Posterior vena cava (tissue), 2 donors: ENCODE measurements around the gene RPSA. TPM values are rescaled to one million over a fixed set of nuclear protein-coding genes. Genes with fewer than 3 reads are reported as not detected.
"Not testable (repeated sequence)": the region's sequence is repeated elsewhere in the genome, so short reads cannot be mapped to it uniquely, and the experiment has no call there.

ENCODE experiments used
- DNase-seq: peaks from one replicate; pipeline ENCODE4 v3.0.0-alpha.2; 2020; ENCODE audit warnings: low spot score
- intact Hi-C, 2 donors: fragments of 100-400 bp; cut with DNase I; formaldehyde crosslinking; loops; one replicate each; pipeline versions ENCODE4 v1.14.1 to v1.14.2; 2022 to 2023
- total RNA-seq, 2 donors: library from RNA; stranded (reverse); fragmentation: NEBNext Ultra II Directional; extraction: Animal tissue kit (Norgen Biotek cat#: 25700); gene quantifications; one replicate each; pipeline ENCODE4 v1.2.1, GENCODE V29; 2021
- donor health status: DM: yes; HTN: yes; CAD: no.
- donor health status: DM: yes; HTN: yes; CAD: no.

Gene RPSA
- total RNA-seq, 2 donors from 2014 or later, result 674 to 783 TPM

GRCh38 chr3:39446444-39446843 lies 39.9 kb downstream of the RPSA start:
- no peak for DNase-seq
- intact Hi-C loops, result no loop called here

GRCh38 chr3:39447637-39448483 lies 41.3 kb downstream of the RPSA start:
- intact Hi-C loops, result no loop called here
- no peak for DNase-seq

GRCh38 chr3:39448506-39449233 lies 42.1 kb downstream of the RPSA start:
- intact Hi-C loops, result no loop called here
- no peak for DNase-seq

GRCh38 chr3:39449796-39450195 lies 43.3 kb downstream of the RPSA start:
- intact Hi-C loops, result no loop called here
- DNase-seq, result no peak

- intact Hi-C loops, result no loop called here
Measured at GRCh38 chr3:39453134-39453533, 46.6 kb downstream of the RPSA start.

GRCh38 chr3:39453872-39454271 lies 47.4 kb downstream of the RPSA start:
- DNase-seq, intact Hi-C loops: not testable (repeated sequence)

More at GRCh38 chr3:39453134-39453533, 46.6 kb downstream of the RPSA start:
- DNase-seq, result no peak

- intact Hi-C loops, result no loop called here
- DNase-seq, result no peak
Measured at GRCh38 chr3:39454591-39455217, 48.2 kb downstream of the RPSA start.

GRCh38 chr3:39456159-39456558 lies 49.6 kb downstream of the RPSA start:
- intact Hi-C loops, result no loop called here
- no peak for DNase-seq

- no peak for DNase-seq
- intact Hi-C loops, result no loop called here
Measured at GRCh38 chr3:39457361-39457760, 50.8 kb downstream of the RPSA start.

- intact Hi-C loops, result not testable (repeated sequence)
Measured at GRCh38 chr3:39458579-39458978, 52.1 kb downstream of the RPSA start.

GRCh38 chr3:39460677-39461076 lies 54.2 kb downstream of the RPSA start:
- no peak for DNase-seq
- intact Hi-C loops, result no loop called here

More at GRCh38 chr3:39458579-39458978, 52.1 kb downstream of the RPSA start:
- DNase-seq, result not testable (repeated sequence)

Other genes with a start within 250 kb of the RPSA start
- gene XIRP1, start 214.1 kb upstream of the RPSA start, total RNA-seq, result 1 to 10 TPM in 1 of 2 donors, under 1 TPM in 1; 0.23 to 7.1 TPM
- 1 to 10 TPM in 1 of 2 donors, under 1 TPM in 1; 0.52 to 1.9 TPM for gene CX3CR1, start 126.7 kb upstream of the RPSA start, total RNA-seq
- gene CCR8, start 77.0 kb upstream of the RPSA start, total RNA-seq, result not detected
- gene SLC25A38, start 23.4 kb upstream of the RPSA start, total RNA-seq, result 10 to 100 TPM; 14.3 to 14.9 TPM
- gene MOBP, start 61.0 kb downstream of the RPSA start, total RNA-seq, result under 1 TPM in 1 of 2 donors, not detected in 1; 0.19 TPM